ENCODE measurements around the gene IER3IP1.
"Not testable (repeated sequence)": the region's sequence is repeated elsewhere in the genome, so short reads cannot be mapped to it uniquely, and the experiment has no call there.

The IER3IP1 gene

GRCh38 chr18:47175898-47176575, at the start of gene IER3IP1:
Gene IER3IP1 (minus strand): TSS chr18:47176364. CDS start chr18:47176277, 87 bp downstream.
- DNase-seq: peak; percentile 15 to 70

- no peak for DNase-seq
Measured at GRCh38 chr18:47215554-47216138, 39.5 kb upstream of the IER3IP1 start.

- no peak for DNase-seq
Measured at GRCh38 chr18:47209171-47209570, 33.0 kb upstream of the IER3IP1 start.

- no peak for DNase-seq
Measured at GRCh38 chr18:47206945-47207637, 30.9 kb upstream of the IER3IP1 start.

- DNase-seq: peak in 1 of 2 experiments; percentile 12
Measured at GRCh38 chr18:47204908-47205522, 28.9 kb upstream of the IER3IP1 start.

GRCh38 chr18:47203626-47204464, 27.7 kb upstream of the IER3IP1 start:
- no peak for DNase-seq

GRCh38 chr18:47195961-47196360, 19.8 kb upstream of the IER3IP1 start:
- DNase-seq: not testable (repeated sequence)

GRCh38 chr18:47191961-47192360, 15.8 kb upstream of the IER3IP1 start:
- DNase-seq: no peak

GRCh38 chr18:47187721-47188120, 11.6 kb upstream of the IER3IP1 start:
- DNase-seq: no peak

- DNase-seq: no peak
Measured at GRCh38 chr18:47184419-47185050, 8.4 kb upstream of the IER3IP1 start.

GRCh38 chr18:47182156-47182555, 6.0 kb upstream of the IER3IP1 start:
- not testable (repeated sequence) for DNase-seq

GRCh38 chr18:47180765-47181164, 4.6 kb upstream of the IER3IP1 start:
- DNase-seq: no peak

- DNase-seq: no peak
Measured at GRCh38 chr18:47179520-47179919, 3.4 kb upstream of the IER3IP1 start.

- DNase-seq: no peak
Measured at GRCh38 chr18:47175283-47175897, 774 bp downstream of the IER3IP1 start.

GRCh38 chr18:47174545-47175116, 1.5 kb downstream of the IER3IP1 start:
- DNase-seq: no peak

GRCh38 chr18:47172476-47172875, 3.7 kb downstream of the IER3IP1 start:
- DNase-seq: no peak

GRCh38 chr18:47168913-47169312, 7.3 kb downstream of the IER3IP1 start:
- DNase-seq: no peak

GRCh38 chr18:47168509-47168908, 7.7 kb downstream of the IER3IP1 start:
- DNase-seq: no peak

GRCh38 chr18:47166294-47166693, 9.9 kb downstream of the IER3IP1 start:
- no peak for DNase-seq

- no peak for DNase-seq
Measured at GRCh38 chr18:47163241-47163640, 12.9 kb downstream of the IER3IP1 start.

- no peak for DNase-seq
Measured at GRCh38 chr18:47160256-47160655, 15.9 kb downstream of the IER3IP1 start.

Data from cerebellar nuclear complex (tissue), 1 donor.